Measurements from ENCODE around the gene PGBD5. TPM values are rescaled to one million over a fixed set of nuclear protein-coding genes. Genes with fewer than 3 reads are reported as not detected.

The PGBD5 gene
- total and polyA plus RNA-seq, 2 of the 13 experiments (the other 11 are each of a cell fraction or from before 2014, with no cell fraction given): 0.04 to 0.13 TPM

- no peak for DNase-seq (ENCODE audit: low spot score)
- no peaks in the 10 kb centered on the region for H3K79me2 ChIP-seq (ENCODE audit: insufficient read depth, low read length)
- H3K36me3 ChIP-seq (replicated peaks in 1 of 2; ENCODE audit: control insufficient read depth in 1 of 2, insufficient read depth in 2 of 2, low read length in 2 of 2): no peaks in the 10 kb centered on the region
- intact Hi-C loops (cut with micrococcal nuclease; ENCODE audit: unreplicated experiment) (no loop called here), in situ Hi-C loops (cut with HindIII; ENCODE audit: extremely low pct_ligation_motif_present, low pct_unique_long_range_greater_than_20kb) (no loop called here)
- H4K20me1 ChIP-seq (ENCODE audit: insufficient read depth, low read length): no peaks in the 10 kb centered on the region
- H3K4me2 ChIP-seq (ENCODE audit: low read depth, low read length): no peak overlapping the region
- no peak overlapping the region for H3K27ac ChIP-seq (ENCODE audit: extremely low read length, insufficient read depth, low read length)
- ChIA-PET POLR2A (no interaction called here), CTCF (ENCODE audit: low intra/inter-chr PET ratio, low total read pairs) (no interaction called here)
- H3K27me3 ChIP-seq (ENCODE audit: control insufficient read depth in 1 of 2, insufficient read depth in 2 of 2, low read length in 2 of 2): peaks cover 1 to 12% of the 10 kb centered on the region in 2 experiments; a peak in 3 of 5 replicates
- no peak overlapping the region for H3K4me3 ChIP-seq (replicated peaks in 1 of 3; ENCODE audit: insufficient read depth in 1 of 3, low read depth in 2 of 3, low read length in 3 of 3)
- TF ChIP-seq ARNT2 (CRISPR knock-in tag; IDR thresholded peaks at IDR 0.05; ENCODE audit: low read depth): no peak
- TF ChIP-seq PHF21A (CRISPR knock-in tag; IDR thresholded peaks at IDR 0.05): no peak
- TF ChIP-seq KAT2B (IDR thresholded peaks at IDR 0.05; ENCODE audit: borderline replicate concordance, low read depth, low read length): no peak
- no peak for TF ChIP-seq RFXAP (CRISPR knock-in tag; IDR thresholded peaks at IDR 0.05; ENCODE audit: borderline replicate concordance)
- no peak for TF ChIP-seq ZNF30 (CRISPR knock-in tag; IDR thresholded peaks at IDR 0.05)
- TF ChIP-seq SP4 (CRISPR knock-in tag; IDR thresholded peaks at IDR 0.05): no peak
- TF ChIP-seq ZNF629 (CRISPR knock-in tag; conservative IDR thresholded peaks at IDR 0.05): no peak
- no peak for TF ChIP-seq PBX3 (CRISPR knock-in tag; IDR thresholded peaks at IDR 0.05; ENCODE audit: borderline replicate concordance)
- TF ChIP-seq ZKSCAN1 (IDR thresholded peaks at IDR 0.05; ENCODE audit: low read length): no peak
- TF ChIP-seq ZNF33A (CRISPR knock-in tag; IDR thresholded peaks at IDR 0.05; ENCODE audit: borderline replicate concordance): no peak
- FAIRE-seq: no peak
- H2AFZ ChIP-seq (ENCODE audit: low read length): no peak overlapping the region
- no peak overlapping the region for H3K9ac ChIP-seq (ENCODE audit: insufficient read depth, low read depth, low read length)
- no peaks in the 10 kb centered on the region for H3K9me3 ChIP-seq (ENCODE audit: low read length)
- 67% methylated on average over 18 of the region's 18 CpGs for WGBS (ENCODE audit: low lambda C conversion rate)
- H3K4me1 ChIP-seq (ENCODE audit: insufficient read depth, low read length): no peaks in the 10 kb centered on the region
- ATAC-seq: no peak
- no TSS peak for BruUV-seq (replicated peaks)
Measured at GRCh38 chr1:230393722-230394121, 32.4 kb downstream of the PGBD5 start.
